AG09309 (cell line): ENCODE data around the gene NUP85.
A peak's percentile ranks its signal among the peaks of the same experiment; 100 is the strongest.

Source experiments
- DNase-seq: peaks from one replicate; pipeline ENCODE4 v3.0.0-alpha.2; 2010; ENCODE audit warnings: low read depth
- H3K4me3 ChIP-seq: 2 replicates; pipeline ENCODE4 v1.5.1; 2011; ENCODE audit warnings: mild to moderate bottlenecking, low read depth, low read length, moderate library complexity; ENCODE audit not compliant: control insufficient read depth
- CTCF ChIP-seq: IDR thresholded peaks from 2 replicates; pipeline ENCODE4 v1.5.1; 2011; ENCODE audit warnings: mild to moderate bottlenecking, low read depth, low read length, inconsistent platforms; ENCODE audit not compliant: insufficient read depth, control insufficient read depth; ENCODE audit errors: missing control alignments

NUP85 gene

GRCh38 chr17:75261336-75262111 is 56.0 kb downstream of the NUP85 start, which contains the start of the genes GGA3 and MRPS7:
Gene GGA3, minus strand, starts transcription at chr17:75261606. Its CDS starts 19 bp downstream, at chr17:75261587.
Gene MRPS7, plus strand, starts transcription at chr17:75261879. Its CDS starts 22 bp downstream, at chr17:75261901.
- peak within 1 kb of the TSS; percentile 93 for H3K4me3 ChIP-seq
- TF ChIP-seq CTCF = no peak
- DNase-seq = peak; percentile 61

- H3K4me3 ChIP-seq = peak overlapping the region; percentile 93
- no peak for DNase-seq
- no peak for TF ChIP-seq CTCF
These were observed 56.7 kb downstream of the NUP85 start for GRCh38 chr17:75262112-75262606.

- H3K4me3 ChIP-seq = no peak overlapping the region
- no peak for DNase-seq
- TF ChIP-seq CTCF = no peak
These were observed 57.6 kb downstream of the NUP85 start for GRCh38 chr17:75263055-75263454.

- H3K4me3 ChIP-seq = no peak overlapping the region
- TF ChIP-seq CTCF = no peak
- no peak for DNase-seq
These were observed 60.3 kb downstream of the NUP85 start for GRCh38 chr17:75265614-75266315.

- TF ChIP-seq CTCF = no peak
- no peak for DNase-seq
These were observed 61.1 kb downstream of the NUP85 start for GRCh38 chr17:75266316-75267152.

GRCh38 chr17:75267153-75267410 is 61.6 kb downstream of the NUP85 start:
- no peak overlapping the region for H3K4me3 ChIP-seq
- TF ChIP-seq CTCF = no peak
- no peak for DNase-seq

More at GRCh38 chr17:75266316-75267152, 61.1 kb downstream of the NUP85 start:
- no peak overlapping the region for H3K4me3 ChIP-seq
